Activated naive CD4-positive, alpha-beta T cell (primary cell): ENCODE measurements around the gene HDAC4.
"Not testable (repeated sequence)": the region's sequence is repeated elsewhere in the genome, so short reads cannot be mapped to it uniquely, and the experiment has no call there.

Experiments
- DNase-seq, 4 experiments: peaks; one replicate each; lab custom pipeline; 2025; lab: John Stamatoyannopoulos, UW

Gene HDAC4

DNA sequence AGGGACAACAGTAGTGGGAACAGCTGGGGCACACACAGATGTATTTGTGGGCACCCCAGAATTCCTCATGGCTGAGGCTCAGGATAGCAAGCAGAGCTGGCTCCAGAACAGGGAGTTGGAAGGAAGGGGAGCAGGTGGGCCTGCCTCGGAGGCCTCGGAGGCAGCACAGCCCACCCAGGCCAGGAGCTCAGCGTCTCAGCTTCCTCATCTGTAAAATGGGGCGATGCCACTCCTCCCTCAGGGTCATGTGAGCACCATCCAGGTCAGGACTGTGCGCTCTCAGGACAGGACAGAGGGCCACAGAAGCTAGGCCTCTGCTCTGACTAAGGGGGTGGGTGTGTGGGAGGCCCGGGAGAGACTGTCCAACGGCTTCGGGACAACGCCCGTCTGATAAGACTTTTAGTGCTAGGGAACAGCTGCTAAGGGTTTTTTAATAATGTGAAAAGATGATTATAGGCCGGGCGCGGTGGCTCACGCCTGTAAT, 106.2 kb downstream of the HDAC4 start:
- DNase-seq, result no peak

DNA sequence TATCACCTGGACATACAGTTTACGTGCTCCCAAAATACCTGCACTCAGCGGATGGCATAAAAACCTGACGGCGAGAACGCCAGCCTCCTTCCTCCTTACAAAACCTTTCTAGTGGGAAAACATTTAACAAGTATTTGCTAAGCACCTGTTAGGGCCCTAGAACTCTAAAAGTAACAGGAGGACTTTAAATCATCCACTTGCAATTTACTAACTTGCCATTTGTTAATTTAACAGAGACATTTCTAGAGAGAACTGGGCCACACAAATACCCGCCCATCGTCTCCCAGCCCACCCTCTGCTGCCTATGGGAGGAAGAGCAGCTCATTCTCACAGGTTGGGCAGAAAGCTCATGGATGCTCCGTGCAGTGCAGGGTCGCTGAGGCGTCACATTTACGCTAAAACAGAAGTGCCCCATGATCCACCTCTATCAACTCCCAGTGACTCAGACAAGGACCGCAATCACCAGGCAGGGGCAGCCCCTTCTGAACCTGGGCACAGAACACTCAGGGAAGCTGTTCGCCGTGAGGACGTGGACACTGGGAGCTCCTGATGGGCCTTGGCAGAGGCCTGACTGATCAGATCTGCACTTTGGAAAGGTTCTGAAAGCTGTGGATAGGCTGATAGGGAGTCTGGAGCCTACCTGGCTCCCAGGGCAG, 106.9 kb downstream of the HDAC4 start:
- peak in 2 of 4 experiments; percentile 28 to 32 for DNase-seq

DNA sequence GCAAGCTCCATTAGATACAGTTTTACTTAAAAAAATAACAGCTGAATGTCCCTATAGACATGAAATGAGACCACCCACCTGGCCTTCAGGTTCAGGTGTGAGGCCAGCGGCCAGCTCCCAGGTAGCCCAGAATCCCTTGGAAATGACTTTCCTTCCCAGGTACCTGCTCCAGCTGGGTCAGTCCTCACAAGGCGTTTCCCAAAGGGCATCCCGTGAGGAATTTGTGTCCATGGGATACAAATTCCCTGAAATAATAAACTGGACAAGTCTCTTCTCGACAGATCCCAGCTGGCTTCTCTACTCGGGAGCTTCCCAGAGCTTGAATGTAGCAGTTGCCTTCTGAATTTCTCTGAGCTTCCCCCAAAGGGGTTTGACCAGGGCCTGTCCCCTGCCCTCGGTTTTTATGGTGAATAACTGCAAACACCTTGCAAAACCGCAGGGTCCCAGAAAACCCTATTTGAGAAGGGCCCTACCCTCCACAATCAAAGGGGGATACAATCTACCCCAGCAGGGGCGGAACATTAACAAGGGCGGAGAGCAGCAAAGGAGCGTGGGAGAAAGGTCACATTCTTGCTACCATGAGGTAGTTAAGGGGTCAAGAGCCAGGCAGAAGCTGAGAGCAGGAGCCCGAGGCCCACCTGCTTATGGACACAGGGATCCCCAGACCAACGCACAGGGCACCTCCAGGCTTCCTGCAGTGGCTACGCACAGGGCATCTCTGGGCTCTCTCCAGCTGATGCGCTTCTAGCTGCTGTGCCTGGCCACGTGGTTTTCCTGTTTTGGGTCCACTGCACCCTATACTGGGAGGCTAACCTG, 107.7 kb downstream of the HDAC4 start:
- DNase-seq, result no peak

DNA sequence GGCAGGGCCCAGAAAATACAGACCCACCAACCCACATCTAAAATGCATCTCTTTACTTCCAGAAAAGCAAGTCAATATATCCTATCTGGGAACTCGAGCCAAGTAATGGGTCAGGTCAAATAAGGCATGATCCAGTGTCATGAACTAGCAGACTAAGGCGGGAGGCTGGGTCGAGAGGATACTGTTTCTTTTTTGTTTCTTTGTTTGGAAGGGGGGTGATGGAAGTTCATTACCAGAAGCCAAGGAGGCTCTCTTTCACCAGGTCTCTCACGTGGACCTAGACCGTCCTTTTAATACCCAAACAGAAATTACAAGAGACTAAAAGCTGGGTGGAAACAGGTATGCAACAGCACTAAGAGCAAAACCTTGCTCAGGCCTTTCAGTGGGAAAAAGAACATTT, 108.3 kb downstream of the HDAC4 start:
- no peak for DNase-seq

DNA sequence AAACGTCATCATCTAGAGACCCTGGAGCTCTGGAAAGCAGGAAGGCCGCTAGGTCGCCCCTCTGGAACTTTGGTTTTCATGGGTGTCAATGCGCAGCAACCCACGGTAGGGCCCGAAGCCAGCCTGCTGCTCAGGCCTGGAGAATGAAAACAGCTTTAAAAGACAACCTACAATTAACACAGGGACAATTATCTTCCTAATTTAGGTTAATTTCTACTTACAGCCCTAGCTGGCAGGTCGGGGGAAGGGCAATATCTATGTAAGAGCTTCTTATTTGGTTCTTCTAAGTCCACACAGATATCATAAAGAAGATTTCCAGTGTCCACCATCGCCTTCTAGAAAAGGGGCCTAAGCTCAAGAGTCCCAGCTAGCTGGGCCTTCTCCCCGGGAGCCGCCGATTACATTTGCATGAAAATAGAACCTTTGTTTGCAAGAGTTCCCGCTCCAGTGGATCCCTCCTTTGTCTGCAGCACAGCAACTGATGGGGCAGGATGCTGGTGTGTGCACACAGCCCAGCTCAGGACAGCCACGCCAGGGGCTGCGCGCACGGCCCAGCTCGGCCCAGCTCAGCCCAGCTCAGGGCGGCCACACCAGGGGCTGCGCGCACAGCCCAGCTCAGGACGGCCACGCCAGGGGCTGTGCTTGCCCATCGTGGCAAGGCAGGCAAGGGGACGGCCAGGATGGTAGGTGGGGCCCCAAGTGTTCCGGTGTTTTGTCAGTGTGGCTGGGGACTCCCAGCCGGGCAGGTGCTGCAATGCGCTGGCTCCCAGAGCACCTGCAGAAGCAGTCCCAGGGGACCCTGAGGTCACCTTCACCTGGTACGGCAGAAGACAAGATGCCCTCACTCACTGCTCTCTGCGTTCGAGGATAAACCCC, 109.1 kb downstream of the HDAC4 start:
- no peak for DNase-seq

DNA sequence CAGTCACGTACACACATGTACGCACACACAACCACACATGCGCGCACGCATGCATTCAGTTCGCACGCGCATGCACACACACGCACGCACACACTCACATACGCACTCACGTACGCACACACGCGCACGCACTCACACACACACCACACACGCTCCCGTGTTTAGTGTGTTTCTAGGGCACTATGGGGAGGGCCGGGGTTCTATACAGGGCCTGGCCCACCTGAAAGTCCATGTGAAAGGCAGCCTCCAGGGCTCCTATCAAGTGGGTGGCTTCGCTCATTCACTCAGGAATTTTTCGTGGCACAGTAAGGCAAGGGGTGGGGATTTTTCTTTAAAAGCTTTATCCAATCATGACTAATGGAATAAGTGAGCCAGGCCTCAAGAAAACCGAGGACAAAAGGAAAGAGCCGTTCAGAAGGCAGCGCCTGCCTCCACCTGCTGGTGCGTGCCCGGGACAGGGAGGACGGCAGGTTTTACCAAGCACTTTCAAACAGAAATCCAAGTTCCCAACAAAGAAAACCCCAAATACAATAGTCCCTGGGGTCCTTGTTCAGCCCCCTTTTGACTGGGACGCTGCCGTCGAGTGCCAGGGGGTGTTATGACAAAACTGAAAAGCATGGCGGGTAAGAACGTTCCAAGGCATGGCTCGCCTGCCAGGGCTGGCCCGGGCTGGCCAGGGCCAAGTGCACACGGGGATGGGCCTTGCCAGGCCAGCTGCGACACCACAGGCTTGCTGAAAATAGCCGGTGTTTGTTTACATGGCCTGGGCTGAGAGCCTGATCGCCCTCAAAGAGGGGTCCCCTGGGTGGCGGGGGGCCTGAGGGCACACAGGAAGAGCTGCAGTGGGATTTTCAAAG, 110.0 kb downstream of the HDAC4 start:
- DNase-seq, result no peak

DNA sequence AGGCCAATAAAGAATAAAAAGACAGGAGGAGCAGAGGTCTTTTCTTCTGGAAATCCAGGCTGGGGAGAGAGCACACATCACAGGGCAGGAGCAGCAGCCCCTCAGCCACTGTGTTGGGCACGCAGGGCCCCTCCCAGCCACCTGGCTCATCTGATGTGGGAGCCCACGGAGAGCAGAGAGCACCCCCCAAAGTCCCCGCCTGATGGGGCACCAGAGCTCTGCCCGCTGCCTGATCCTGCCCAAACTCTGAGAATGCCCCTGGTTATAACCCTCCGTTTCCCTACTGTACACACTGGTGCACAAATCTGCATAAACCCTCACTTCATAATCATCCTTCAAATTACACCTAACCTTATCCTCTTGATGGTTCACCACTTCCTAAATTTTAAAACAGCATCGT, 111.3 kb downstream of the HDAC4 start:
- DNase-seq, result peak in 1 of 4 experiments; percentile 14

DNA sequence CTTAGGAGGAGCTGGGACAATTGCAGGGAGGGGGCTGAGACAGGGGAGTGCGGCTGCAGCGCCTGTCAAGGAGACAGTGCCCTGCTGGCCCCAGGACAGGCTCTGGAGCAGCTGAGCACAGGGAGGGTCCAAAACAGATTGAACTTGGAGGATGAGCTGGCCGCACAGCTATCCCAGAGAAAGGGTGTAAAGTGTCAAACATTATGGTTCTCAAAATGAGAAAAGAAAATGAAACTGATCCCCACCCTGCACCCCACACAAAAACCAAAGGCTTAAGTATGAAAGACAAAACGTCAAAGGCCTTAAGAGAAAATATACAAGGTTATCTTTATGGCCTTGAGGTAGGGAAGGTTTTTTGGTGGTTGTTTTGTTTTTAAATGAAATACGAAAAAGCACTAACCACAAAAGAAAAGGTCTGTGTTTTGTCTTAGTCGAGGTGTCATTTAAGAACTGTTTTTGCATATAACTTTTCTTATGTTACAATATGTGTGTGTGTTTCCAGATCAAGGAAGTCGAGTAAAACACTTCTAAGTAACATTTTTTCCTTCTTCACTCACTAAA, 111.8 kb downstream of the HDAC4 start:
- peak in 1 of 4 experiments; percentile 17 for DNase-seq

DNA sequence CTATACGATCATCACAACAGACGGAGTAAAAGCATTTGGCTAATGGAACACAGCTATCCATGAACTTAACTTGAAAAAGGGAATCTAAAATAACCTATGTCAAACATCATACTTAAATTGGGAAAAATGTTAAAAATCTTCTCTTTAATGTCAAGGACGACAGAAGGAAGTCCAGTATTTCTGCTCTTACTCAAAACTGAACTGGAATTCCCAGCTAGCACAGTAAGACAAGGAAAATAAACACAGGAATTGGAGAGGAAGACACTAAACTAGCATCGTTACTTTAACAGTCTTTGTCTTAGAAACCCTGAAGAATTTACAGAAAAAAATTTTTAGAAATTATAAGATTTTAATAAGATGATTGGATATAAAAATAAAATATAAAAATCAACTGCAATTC, 112.6 kb downstream of the HDAC4 start:
- DNase-seq, result no peak

DNA sequence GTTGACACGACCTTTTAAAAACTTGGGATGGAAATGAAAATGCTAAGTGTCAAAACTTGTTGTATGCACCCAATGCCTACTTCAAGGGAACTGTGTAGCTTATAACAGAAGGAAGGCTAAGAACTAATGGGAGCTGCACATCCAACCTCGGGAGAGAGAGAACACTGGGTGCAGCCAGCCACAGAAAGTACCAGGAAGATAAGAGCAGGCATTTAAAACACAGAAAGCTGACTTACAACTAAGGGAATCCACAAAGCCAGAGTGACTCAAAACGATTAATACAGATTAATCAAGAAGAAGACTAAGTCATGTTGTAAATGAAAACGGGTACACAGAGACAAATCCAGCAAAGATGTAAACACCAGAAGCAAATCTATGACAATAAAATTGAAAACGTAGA, 113.4 kb downstream of the HDAC4 start:
- DNase-seq, result no peak

DNA sequence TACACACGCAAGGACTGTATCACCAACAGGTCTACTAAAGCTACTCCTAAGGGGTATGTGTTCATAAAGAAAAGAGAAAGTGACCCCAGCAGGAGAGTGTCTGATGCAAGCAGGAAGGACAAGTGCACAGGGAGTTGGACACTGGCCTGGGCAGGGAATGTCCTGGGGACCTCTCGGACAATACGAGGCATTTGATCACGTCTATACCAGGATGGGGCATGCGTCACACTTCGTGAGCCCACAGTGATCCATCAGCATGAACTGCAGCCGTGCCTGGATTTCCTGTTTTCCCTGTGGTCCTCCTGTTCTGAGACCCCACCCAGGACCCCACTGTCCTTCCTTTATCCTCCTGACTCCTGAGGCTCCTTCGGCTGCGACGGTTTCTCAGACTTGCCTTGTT, 113.9 kb downstream of the HDAC4 start:
- no peak for DNase-seq

DNA sequence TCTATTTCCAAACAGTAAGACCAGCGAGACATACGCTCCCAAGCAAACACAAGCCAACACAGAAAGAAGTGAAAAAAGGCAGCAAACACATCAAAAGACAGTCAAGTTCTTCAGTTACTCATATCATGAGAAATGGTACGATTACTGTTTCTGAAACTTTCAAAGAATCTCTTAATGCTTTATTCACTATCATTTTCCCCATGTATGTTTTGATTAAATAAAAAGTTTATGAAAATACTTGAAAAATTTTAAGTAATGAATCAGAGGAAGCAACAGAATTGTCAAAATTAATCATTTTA, 114.9 kb downstream of the HDAC4 start:
- no peak for DNase-seq

DNA sequence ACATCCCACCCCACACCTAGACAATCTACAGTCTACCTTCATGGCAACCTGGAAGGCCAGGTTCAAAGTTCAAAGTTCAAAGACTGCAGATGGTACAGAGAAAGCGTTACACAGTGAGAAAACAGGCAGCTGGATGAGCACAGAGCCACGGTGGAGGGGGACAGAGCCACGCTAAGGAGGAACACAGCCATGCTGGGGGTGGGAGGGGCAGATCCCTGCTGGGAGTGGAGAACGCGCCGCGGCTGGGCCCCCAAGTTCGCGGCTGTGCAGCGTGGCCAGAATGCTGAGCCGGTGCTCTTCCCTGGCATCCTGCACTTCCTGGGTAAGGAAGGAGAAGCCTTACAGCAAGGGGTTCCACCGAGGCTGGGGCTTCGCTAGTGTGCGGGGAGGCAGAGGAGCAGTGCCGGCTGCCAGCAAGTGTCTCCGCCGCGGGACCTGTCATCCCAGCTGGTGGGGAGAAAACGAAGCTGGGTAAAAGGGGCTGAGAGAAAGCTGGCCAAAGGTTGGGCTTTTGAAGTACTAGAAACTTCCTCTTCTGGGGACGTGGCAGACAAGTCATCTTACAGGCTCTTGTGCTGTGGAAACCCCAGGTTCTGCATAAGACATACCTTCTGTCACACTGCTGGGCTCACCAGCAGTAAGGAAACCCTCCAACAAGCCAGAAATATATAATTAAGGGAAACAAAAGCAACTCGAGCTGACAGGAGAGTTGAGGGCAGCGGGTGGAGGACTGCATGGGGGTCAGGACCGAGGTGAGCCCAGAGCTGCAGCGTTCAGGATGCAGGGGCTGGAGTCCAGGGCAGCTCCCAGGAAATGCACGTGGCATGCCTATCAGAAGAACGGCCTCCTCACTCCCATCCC, 115.5 kb downstream of the HDAC4 start:
- DNase-seq, result no peak

DNA sequence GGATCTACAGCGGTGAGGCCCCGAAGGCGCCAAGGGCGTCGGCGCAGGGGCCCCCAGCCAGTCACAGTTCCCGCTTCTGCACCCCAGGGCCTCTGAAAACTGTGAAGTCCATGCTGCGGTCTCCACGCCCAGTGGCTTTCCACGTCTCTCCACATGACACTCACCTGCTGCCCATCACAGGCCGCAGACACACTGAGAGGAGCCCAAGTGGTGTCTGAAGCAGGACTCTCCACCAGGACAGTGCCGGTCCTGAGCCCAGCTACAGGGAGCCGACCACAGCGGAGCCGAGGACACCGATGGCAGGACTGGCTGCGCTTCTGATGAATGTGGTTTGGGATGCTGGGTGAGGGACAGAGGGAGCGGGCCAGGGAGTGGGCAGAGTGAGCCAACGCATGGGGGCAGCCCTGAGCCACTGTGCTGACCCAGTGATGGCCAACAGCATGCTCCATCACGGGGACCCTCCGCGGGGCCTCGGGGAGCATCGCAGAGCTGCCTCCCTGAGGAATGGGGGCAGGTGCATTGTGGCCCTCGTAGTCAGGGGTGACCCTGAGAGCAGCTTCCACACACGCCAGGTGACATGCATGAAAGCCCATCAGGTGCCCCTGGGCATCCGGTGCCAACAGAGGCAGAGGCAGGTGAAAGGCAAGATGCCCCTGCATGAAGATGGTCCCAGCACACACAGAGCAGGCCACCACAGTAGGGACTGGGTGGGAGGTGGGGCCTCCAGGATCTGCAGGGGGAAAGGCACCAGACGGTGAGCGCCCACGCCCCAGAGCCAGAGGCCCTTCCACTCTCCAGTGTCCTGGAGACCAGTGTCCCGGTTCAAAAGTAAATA, 116.6 kb downstream of the HDAC4 start:
- no peak for DNase-seq

DNA sequence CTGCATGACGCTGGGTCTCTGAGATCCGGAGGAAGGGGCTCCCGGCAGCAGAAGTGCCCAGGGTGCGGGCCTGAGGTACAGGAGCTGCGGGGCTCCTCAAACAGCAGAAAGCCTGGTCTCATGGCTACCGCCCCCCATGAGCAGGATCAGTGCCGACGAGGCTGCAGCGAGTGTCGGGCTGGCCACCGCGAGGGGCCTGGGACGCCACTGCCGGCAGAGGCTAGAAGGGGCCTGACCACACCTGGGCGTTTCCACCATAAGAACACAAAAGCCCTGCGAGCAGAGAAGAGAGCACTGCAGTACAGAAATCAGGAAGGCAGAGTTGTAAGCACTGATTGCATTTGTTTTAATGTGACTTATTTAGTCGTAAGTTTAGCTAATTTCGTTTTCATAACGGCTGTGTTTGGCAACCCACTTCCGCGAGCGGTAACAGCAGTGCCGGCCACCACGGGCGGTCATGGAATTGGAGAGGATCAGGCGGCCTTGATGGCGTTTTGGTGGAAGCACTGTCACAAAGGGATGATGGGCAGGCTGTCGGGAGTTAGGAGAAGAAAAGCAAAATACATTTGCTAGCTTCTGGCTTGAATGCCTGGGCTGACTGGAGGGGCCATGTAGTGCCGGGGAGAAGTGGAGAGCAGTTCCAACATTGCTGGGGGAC, 117.4 kb downstream of the HDAC4 start:
- no peak for DNase-seq

DNA sequence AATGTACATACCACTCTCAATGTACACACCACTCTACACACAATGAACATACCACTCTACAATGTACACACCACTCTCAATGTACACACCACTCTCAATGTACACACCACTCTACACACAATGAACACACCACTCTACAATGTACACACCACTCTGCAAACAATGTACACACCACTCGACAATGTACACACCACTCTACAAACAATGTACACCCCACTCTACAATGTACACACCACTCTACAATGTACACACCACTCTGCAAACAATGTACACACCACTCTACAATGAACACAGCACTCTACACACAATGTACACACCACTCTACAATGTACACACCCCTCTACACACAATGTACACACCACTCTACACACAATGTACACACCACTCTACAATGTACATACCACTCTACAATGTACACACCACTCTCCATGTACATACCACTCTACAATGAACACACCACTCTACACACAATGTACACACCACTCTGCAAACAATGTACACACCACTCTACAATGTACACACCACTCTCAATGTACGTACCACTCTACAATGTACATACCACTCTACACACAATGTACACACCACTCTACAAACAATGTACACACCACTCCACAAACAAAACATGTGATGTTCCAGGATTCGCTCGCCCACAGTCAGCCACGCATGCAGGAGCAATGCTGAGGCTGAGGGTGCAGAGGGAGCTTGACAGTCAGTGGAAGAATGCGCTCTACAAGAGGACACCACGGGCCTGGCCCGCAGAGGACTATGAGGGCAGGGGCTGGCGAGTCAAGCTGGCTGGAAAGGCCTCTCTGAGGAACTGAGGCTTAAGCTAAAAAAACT, 118.2 kb downstream of the HDAC4 start:
- no peak for DNase-seq

DNA sequence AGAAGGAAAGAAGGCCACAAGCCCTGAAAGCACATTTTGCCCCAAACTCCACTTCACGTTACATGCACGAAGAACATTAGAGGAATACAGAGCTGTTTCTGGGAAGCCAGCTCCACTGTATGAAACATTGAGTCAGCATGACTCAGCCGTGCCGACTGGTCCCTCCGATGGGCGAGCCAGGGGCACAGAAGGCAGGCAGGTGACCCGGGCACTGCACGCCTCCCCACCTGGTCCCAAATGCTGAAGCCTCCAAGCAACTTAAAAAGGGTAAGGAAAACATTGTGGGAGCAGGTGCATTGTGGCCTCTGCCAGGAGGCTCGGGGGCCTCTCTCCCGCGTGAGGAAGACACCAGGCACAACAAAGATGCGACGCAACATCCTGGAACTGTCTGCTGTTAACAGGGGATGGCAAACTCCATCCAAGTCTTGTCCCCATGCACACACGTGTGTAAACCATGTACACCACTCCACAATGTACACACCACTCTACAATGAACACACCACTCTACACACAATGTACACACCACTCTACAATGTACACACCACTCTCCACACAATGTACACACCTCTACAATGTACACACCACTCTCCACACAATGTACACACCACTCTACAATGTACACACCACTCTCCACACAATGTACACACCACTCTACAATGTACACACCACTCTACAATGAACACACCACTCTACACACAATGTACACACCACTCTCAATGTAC, 120.4 kb downstream of the HDAC4 start:
- not testable (repeated sequence) for DNase-seq
